Upper lobe of right lung (tissue), 1 donor: ENCODE data around the gene CCNL1. TPM values are rescaled to one million over a fixed set of nuclear protein-coding genes. Genes with fewer than 3 reads are reported as not detected.

ENCODE experiments used
- ATAC-seq: fragments of 200-7000 bp; cut with Tn5 transposase; one replicate; pipeline ENCODE4 v1.9.1; 2020; ENCODE audit warnings: mild to moderate bottlenecking, moderate library complexity
- DNase-seq: peaks from one replicate; pipeline ENCODE4 v3.0.0-alpha.2; 2020
- H3K27ac ChIP-seq: fragments of 200-600 bp; one replicate; pipeline ENCODE4 v1.8.0; 2022
- H3K27me3 ChIP-seq: fragments of 200-600 bp; one replicate; pipeline ENCODE4 v1.8.0; 2022; ENCODE audit warnings: mild to moderate bottlenecking
- H3K36me3 ChIP-seq: fragments of 200-600 bp; one replicate; pipeline ENCODE4 v1.8.0; 2022
- H3K4me1 ChIP-seq: fragments of 200-600 bp; one replicate; pipeline ENCODE4 v1.8.0; 2022
- H3K4me3 ChIP-seq: fragments of 200-600 bp; one replicate; pipeline ENCODE4 v1.8.0; 2022; ENCODE audit warnings: mild to moderate bottlenecking
- H3K9me3 ChIP-seq: fragments of 200-600 bp; one replicate; pipeline ENCODE4 v1.8.0; 2022
- intact Hi-C: fragments of 100-400 bp; cut with DNase I; formaldehyde crosslinking; loops from one replicate; pipeline ENCODE4 v1.11.0; 2022
- total RNA-seq: library from RNA; stranded (reverse); fragmentation: NEBNext Ultra II Directional; extraction: Animal tissue kit (Norgen Biotek cat#: 25700); gene quantifications from one replicate; pipeline ENCODE4 v1.2.1, GENCODE V29; 2021
- TF ChIP-seq, protein P1 (sequence below): fragments of 200-600 bp; IDR thresholded peaks from one replicate; pipeline ENCODE4 v1.8.0; 2022; ENCODE audit warnings: antibody characterized with exemption
- donor health status: DM: no; HTN: yes; CAD: no; lungs with severe emphysema.

Gene CCNL1
- total RNA-seq, 1 donor from 2014 or later: 140 TPM

DNA sequence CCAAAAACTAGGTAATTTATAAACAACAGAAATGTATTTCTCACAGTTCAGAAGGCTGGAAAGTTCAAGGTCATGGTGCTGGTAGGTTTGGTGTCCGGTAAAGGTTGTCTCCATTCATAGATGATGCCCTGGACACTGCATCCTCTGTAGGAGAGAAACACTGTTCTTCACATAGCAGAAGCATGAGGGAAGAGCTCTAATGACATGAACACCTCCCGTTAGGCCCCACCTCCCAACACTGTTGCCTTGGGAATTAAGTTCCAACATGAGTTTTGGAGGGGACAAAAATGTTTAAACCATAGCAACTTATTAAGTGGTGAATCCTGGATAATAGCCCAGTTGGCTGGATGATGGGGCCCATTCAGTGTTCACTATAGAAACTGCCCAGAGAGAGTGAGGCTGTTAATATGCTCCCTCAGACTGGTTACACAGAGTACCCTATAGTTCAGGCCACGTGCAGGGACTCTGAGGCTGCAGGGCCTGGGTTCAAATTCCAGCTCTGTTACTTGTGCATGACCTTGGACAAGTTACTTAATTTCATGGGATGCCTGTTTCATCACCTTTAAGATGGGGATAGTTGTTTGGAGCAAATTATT, 37.0 kb downstream of the CCNL1 start:
- ATAC-seq (no peak), DNase-seq (no peak)
- no peaks in the 10 kb centered on the region for H3K36me3 ChIP-seq
- H3K9me3 ChIP-seq: no peaks in the 10 kb centered on the region
- intact Hi-C loops: no loop called here
- H3K27ac ChIP-seq: no peak overlapping the region
- no peaks in the 10 kb centered on the region for H3K27me3 ChIP-seq
- TF ChIP-seq, protein P1, sequence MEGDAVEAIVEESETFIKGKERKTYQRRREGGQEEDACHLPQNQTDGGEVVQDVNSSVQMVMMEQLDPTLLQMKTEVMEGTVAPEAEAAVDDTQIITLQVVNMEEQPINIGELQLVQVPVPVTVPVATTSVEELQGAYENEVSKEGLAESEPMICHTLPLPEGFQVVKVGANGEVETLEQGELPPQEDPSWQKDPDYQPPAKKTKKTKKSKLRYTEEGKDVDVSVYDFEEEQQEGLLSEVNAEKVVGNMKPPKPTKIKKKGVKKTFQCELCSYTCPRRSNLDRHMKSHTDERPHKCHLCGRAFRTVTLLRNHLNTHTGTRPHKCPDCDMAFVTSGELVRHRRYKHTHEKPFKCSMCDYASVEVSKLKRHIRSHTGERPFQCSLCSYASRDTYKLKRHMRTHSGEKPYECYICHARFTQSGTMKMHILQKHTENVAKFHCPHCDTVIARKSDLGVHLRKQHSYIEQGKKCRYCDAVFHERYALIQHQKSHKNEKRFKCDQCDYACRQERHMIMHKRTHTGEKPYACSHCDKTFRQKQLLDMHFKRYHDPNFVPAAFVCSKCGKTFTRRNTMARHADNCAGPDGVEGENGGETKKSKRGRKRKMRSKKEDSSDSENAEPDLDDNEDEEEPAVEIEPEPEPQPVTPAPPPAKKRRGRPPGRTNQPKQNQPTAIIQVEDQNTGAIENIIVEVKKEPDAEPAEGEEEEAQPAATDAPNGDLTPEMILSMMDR: no peak
- H3K4me1 ChIP-seq: peaks cover 5% of the 10 kb centered on the region
- H3K4me3 ChIP-seq: no peak overlapping the region

DNA sequence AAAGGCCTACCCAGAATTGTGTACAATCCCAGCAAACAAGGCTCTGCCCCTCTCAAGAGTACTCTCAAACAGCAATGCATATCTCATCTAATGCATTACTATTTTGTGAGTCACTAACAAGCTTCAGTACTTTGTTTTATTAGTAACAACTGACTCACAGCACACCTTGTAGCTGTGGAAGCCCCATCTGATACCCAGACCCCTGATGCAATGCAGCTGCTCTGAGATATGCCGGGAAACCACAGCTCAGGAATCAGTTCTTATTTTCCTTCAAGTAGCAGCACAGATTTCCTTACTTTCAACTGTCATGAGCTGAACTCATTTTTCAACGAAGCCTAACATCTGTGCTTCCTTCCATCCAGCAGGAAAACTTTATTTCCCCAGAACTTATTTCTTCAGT, 37.8 kb downstream of the CCNL1 start:
- TF ChIP-seq, protein P1: no peak
- Histone ChIP-seq H3K4me3 (no peak overlapping the region), H3K9me3 (no peaks in the 10 kb centered on the region), H3K27me3 (no peaks in the 10 kb centered on the region), H3K27ac (no peak overlapping the region), H3K36me3 (no peaks in the 10 kb centered on the region), H3K4me1 (peaks cover 3% of the 10 kb centered on the region)
- ATAC-seq: peak; percentile 23
- DNase-seq: no peak
- intact Hi-C loops: no loop called here

DNA sequence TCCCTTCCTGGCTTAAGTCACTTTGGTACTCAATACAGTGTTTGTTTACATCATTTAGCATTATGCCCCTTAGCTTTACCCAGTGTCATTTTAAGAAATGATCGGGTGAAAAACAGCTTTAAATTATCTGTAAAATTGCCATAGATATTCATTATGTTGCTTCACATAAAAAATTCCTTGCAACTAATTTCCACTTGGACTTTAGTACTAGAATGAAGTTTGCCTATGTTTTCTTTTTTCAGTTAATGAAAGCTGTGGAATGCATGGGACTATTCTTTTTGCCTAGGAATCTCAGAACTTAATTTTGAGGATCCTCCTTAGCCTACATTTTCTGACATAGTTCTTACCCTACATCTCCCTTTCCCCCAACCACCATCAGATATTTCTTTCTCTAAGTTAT, 38.4 kb downstream of the CCNL1 start:
- no peaks in the 10 kb centered on the region for H3K9me3 ChIP-seq
- H3K4me1 ChIP-seq: peaks cover 3% of the 10 kb centered on the region
- H3K4me3 ChIP-seq: no peak overlapping the region
- ATAC-seq (no peak), DNase-seq (no peak)
- intact Hi-C loops: no loop called here
- H3K27ac ChIP-seq: no peak overlapping the region
- H3K36me3 ChIP-seq: no peaks in the 10 kb centered on the region
- TF ChIP-seq, protein P1: no peak
- no peaks in the 10 kb centered on the region for H3K27me3 ChIP-seq

DNA sequence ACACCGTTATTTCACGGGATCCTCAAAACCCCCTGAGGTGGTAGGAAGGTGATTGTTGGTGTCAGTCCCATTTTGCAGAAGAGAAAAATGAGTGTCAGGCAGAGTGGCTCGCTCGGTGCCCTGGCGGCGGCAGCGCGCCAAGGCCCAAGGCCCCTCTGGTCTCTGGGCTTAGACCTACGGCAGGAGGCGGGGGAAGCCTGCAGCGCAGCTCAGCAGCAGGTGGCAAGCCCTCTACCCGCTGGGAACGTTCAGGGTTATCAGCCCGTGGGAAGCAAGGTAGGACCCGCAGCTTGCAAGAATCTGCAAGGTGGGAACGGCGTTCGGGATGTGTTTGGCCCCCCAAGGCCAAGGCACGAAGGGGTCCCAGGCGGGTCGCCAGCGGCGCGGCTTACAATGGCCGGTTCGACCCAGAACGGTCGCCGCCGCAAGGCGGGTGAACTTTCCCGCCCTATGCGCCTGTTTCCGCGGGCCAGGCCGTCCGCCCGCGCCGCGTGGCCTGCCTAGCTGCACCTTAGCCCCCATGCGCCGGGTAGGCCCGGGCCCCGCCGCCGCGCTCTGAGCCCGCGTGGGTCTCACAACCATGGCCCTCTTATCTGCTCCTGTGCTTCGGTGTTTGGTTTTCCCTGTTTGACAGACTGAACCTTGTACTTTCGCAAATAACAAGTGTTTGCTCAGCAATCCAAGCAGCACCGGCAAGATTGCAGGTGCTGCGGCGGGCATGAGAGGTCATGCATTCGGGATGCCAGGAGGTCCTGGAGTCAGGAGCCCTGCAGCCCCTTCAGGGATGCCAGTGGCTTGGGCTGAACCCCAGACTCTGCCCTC, 39.7 kb downstream of the CCNL1 start:
- TF ChIP-seq, protein P1: no peak
- H3K4me3 ChIP-seq: peak overlapping the region; percentile 11
- intact Hi-C loops: no loop called here
- ATAC-seq (peak; percentile 83), DNase-seq (no peak)
- H3K27ac ChIP-seq: no peak overlapping the region
- H3K4me1 ChIP-seq: peaks cover 3% of the 10 kb centered on the region
- no peaks in the 10 kb centered on the region for H3K36me3 ChIP-seq
- H3K9me3 ChIP-seq: no peaks in the 10 kb centered on the region
- H3K27me3 ChIP-seq: no peaks in the 10 kb centered on the region

DNA sequence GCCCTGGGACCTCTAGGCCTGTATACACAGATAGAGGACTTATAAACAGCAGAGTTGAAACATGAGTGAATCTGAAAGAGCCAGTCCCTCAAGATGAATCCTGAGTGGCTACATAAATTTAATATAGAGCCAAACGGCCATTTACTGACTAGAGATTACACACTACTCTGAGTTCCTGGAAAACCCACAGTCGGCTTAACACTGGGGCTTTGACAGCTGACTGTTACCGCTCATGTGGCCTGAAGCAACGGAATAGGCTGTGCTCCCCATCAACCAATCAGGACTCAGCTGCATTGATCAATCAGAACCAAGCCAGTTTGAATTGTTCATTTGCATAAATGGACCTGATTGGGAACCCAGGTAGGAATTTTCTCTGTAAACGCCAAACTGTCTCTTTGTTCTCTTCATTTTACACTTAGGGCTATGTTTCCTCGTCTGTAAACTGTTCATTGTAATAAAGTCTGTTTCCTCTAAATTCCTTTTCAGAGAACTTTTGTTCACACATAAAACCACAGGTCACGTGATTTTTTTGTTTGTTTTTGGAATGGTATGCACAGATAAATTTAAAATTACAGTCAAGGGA, 40.5 kb downstream of the CCNL1 start:
- ATAC-seq (peak; percentile 63), DNase-seq (no peak)
- H3K27ac ChIP-seq: no peak overlapping the region
- H3K4me1 ChIP-seq: peaks cover 3% of the 10 kb centered on the region
- TF ChIP-seq, protein P1: no peak
- H3K4me3 ChIP-seq: no peak overlapping the region
- H3K9me3 ChIP-seq: no peaks in the 10 kb centered on the region
- intact Hi-C loops: no loop called here
- H3K36me3 ChIP-seq: no peaks in the 10 kb centered on the region
- H3K27me3 ChIP-seq: no peaks in the 10 kb centered on the region
